Caco-2 (cell line): ENCODE measurements around the gene ZNF71. TPM values are rescaled to one million over a fixed set of nuclear protein-coding genes. Genes with fewer than 3 reads are reported as not detected.

ENCODE experiments used
- BruUV-seq: library from RNA; stranded (reverse); fragments of 400-500 nt; replicated peaks from 2 replicates; lab custom pipeline; 2021; lab: Mats Ljungman, UMichigan
- CTCF ChIA-PET: fragments of 300-600 bp; sonication (Branson Sonifier 250); formaldehyde crosslinking; loops from one replicate; lab custom pipeline; 2022; ENCODE audit warnings: antibody characterized with exemption; lab: Charles Lee
- POLR2A ChIA-PET: fragments of 300-600 bp; sonication (Branson Sonifier 250); formaldehyde crosslinking; loops from one replicate; lab custom pipeline; 2022; ENCODE audit warnings: antibody characterized with exemption; lab: Charles Lee
- DNase-seq, 2 experiments: peaks; one replicate each; pipeline versions ENCODE4 v3.0.0 to v3.0.0-alpha.2; 2020 to 2022
- H3K27me3 ChIP-seq: replicated peaks from 2 replicates; pipeline ENCODE4 v1.6.0; 2011; ENCODE audit warnings: low read length; ENCODE audit not compliant: control insufficient read depth, insufficient read depth
- H3K36me3 ChIP-seq: 2 replicates; pipeline ENCODE4 v1.5.1; 2011; ENCODE audit warnings: low read length; ENCODE audit not compliant: control insufficient read depth, insufficient read depth
- H3K4me1 ChIP-seq: fragments of 250-450 bp; sonication (Bioruptor Pico); 2 replicates; pipeline ENCODE4 v1.5.1; 2020; ENCODE audit warnings: mild to moderate bottlenecking
- H3K4me3 ChIP-seq: 2 replicates; pipeline ENCODE4 v1.5.1; 2011; ENCODE audit warnings: low read depth, mild to moderate bottlenecking, control low read depth, low read length
- H3K9me3 ChIP-seq: fragments of 250-450 bp; sonication (Bioruptor Pico); 2 replicates; pipeline ENCODE4 v1.5.1; 2020; ENCODE audit warnings: mild to moderate bottlenecking, moderate library complexity
- H3K27ac Mint-ChIP-seq: one replicate; pipeline ENCODE4 v1.8.0; 2022; ENCODE audit warnings: mixed read lengths; ENCODE audit not compliant: unreplicated experiment
- H3K27me3 Mint-ChIP-seq: one replicate; pipeline ENCODE4 v1.8.0; 2022; ENCODE audit warnings: mixed read lengths; ENCODE audit not compliant: insufficient read depth, unreplicated experiment
- H3K36me3 Mint-ChIP-seq: one replicate; pipeline ENCODE4 v1.8.0; 2022; ENCODE audit warnings: mild to moderate bottlenecking, mixed read lengths; ENCODE audit not compliant: insufficient read depth, unreplicated experiment
- H3K4me1 Mint-ChIP-seq: one replicate; pipeline ENCODE4 v1.8.0; 2022; ENCODE audit warnings: low read depth, mixed read lengths; ENCODE audit not compliant: unreplicated experiment
- H3K4me3 Mint-ChIP-seq: one replicate; pipeline ENCODE4 v1.8.0; 2022; ENCODE audit warnings: mild to moderate bottlenecking, moderate library complexity, mixed read lengths; ENCODE audit not compliant: unreplicated experiment
- H3K9me3 Mint-ChIP-seq: one replicate; pipeline ENCODE4 v1.8.0; 2022; ENCODE audit warnings: mixed read lengths; ENCODE audit not compliant: unreplicated experiment
- CTCF ChIP-seq, 2 experiments: fragments of 200-600 bp in 1 of 2; IDR thresholded peaks; 1 replicate in 1 of 2; 2 replicates in 1 of 2; pipeline versions ENCODE4 v1.5.1 to v1.8.0; 2011 to 2022; ENCODE audit warnings: antibody characterized with exemption in 1 of 2, control low read depth in 1 of 2, inconsistent platforms in 1 of 2, low read depth in 1 of 2, low read length in 1 of 2, mild to moderate bottlenecking in 1 of 2, moderate library complexity in 1 of 2; ENCODE audit not compliant: insufficient read depth in 1 of 2, severe bottlenecking in 1 of 2, unreplicated experiment in 1 of 2
- intact Hi-C: fragments of 100-400 bp; cut with micrococcal nuclease; formaldehyde crosslinking; loops from one replicate; pipeline ENCODE4 v1.10.0; 2022; ENCODE audit not compliant: unreplicated experiment
- total RNA-seq: library from RNA; stranded (reverse); gene quantifications from 2 replicates; pipeline ENCODE4 v1.2.3, GENCODE V29; 2022

The ZNF71 gene
- total RNA-seq, 1 experiment from 2014 or later, result 1.1 TPM

GRCh38 chr19:56654151-56654550 is 59.0 kb downstream of the ZNF71 start:
- Mint-ChIP-seq H3K27me3 (no peaks in the 10 kb centered on the region), H3K27ac (no peak overlapping the region), H3K4me1 (no peaks in the 10 kb centered on the region), H3K36me3 (no peaks in the 10 kb centered on the region), H3K4me3 (no peak overlapping the region), H3K9me3 (peaks cover 40% of the 10 kb centered on the region)
- CTCF ChIA-PET, result no interaction called here
- no peaks in the 10 kb centered on the region for H3K36me3 ChIP-seq
- intact Hi-C loops, result no loop called here
- H3K4me1 ChIP-seq, result no peaks in the 10 kb centered on the region
- DNase-seq, result no peak
- no TSS peak for BruUV-seq
- TF ChIP-seq CTCF (IDR thresholded peaks at IDR 0.05; ENCODE audit: insufficient read depth in 1 of 2, low read depth in 1 of 2, low read length in 1 of 2, severe bottlenecking in 1 of 2, unreplicated experiment in 1 of 2), result no peak
- no peak overlapping the region for H3K4me3 ChIP-seq
- no peaks in the 10 kb centered on the region for H3K27me3 ChIP-seq
- POLR2A ChIA-PET, result no interaction called here
- peaks cover 13% of the 10 kb centered on the region for H3K9me3 ChIP-seq

GRCh38 chr19:56660381-56661107 is 65.4 kb downstream of the ZNF71 start:
- Mint-ChIP-seq H3K4me1 (no peaks in the 10 kb centered on the region), H3K9me3 (peaks cover 21% of the 10 kb centered on the region), H3K27me3 (no peaks in the 10 kb centered on the region), H3K27ac (no peak overlapping the region), H3K36me3 (no peaks in the 10 kb centered on the region), H3K4me3 (no peak overlapping the region)
- intact Hi-C loops, result no loop called here
- no peak for TF ChIP-seq CTCF (IDR thresholded peaks at IDR 0.05; ENCODE audit: insufficient read depth in 1 of 2, low read depth in 1 of 2, low read length in 1 of 2, severe bottlenecking in 1 of 2, unreplicated experiment in 1 of 2)
- H3K4me3 ChIP-seq, result no peak overlapping the region
- CTCF ChIA-PET, result no interaction called here
- no TSS peak for BruUV-seq
- H3K27me3 ChIP-seq, result no peaks in the 10 kb centered on the region
- H3K36me3 ChIP-seq, result no peaks in the 10 kb centered on the region
- H3K4me1 ChIP-seq, result no peaks in the 10 kb centered on the region
- DNase-seq, result no peak
- H3K9me3 ChIP-seq, result peaks cover 12% of the 10 kb centered on the region; the same call in 1 of the 2 replicates
- POLR2A ChIA-PET, result no interaction called here

- intact Hi-C loops, result no loop called here
Observed at GRCh38 chr19:56661248-56661647, 66.1 kb downstream of the ZNF71 start.

More at GRCh38 chr19:56661248-56661647, 66.1 kb downstream of the ZNF71 start:
- ChIA-PET POLR2A (no interaction called here), CTCF (no interaction called here)
- H3K36me3 Mint-ChIP-seq, result no peaks in the 10 kb centered on the region
- no peaks in the 10 kb centered on the region for H3K27me3 Mint-ChIP-seq
- no peak overlapping the region for H3K4me3 Mint-ChIP-seq
- no peak overlapping the region for H3K27ac Mint-ChIP-seq
- TF ChIP-seq CTCF (IDR thresholded peaks at IDR 0.05; ENCODE audit: insufficient read depth in 1 of 2, low read depth in 1 of 2, low read length in 1 of 2, severe bottlenecking in 1 of 2, unreplicated experiment in 1 of 2), result no peak
- Histone ChIP-seq H3K4me1 (no peaks in the 10 kb centered on the region), H3K9me3 (peaks cover 12% of the 10 kb centered on the region; the same call in 1 of the 2 replicates), H3K4me3 (no peak overlapping the region), H3K27me3 (no peaks in the 10 kb centered on the region), H3K36me3 (no peaks in the 10 kb centered on the region)
- DNase-seq, result no peak
- H3K9me3 Mint-ChIP-seq, result peaks cover 21% of the 10 kb centered on the region
- H3K4me1 Mint-ChIP-seq, result no peaks in the 10 kb centered on the region
- BruUV-seq, result no TSS peak
